Spleen (tissue), 7 donors: Measurements from ENCODE around the gene STUM.

Experiments used
- POLR2A ChIP-seq, 3 donors: fragments of 450-650 bp; IDR thresholded peaks; one replicate each; pipeline ENCODE4 v1.5.1; 2017; ENCODE audit warnings: antibody characterized with exemption in 3 of 3, mild to moderate bottlenecking in 1 of 3
- POLR2AphosphoS5 ChIP-seq, 3 donors: sonication (generic); formaldehyde crosslinking; IDR thresholded peaks; one replicate each; pipeline ENCODE4 v1.5.1; 2017; ENCODE audit warnings: antibody characterized with exemption in 3 of 3
- TF ChIP-seq, protein P1 (sequence below), 11 experiments: fragments of 200-600 bp in 7 of 11; fragments of 450-650 bp in 4 of 11; sonication (generic) in 4 of 11; IDR thresholded peaks in 8 of 11; conservative IDR thresholded peaks in 3 of 11; 1 replicate in 7 of 11; 2 replicates in 4 of 11; pipeline versions ENCODE4 v1.4.0 to v1.8.0; 2016 to 2021; ENCODE audit warnings: antibody characterized with exemption in 11 of 11, inconsistent platforms in 4 of 11, mild to moderate bottlenecking in 1 of 11
- donor health status: DM: no; HTN: no; CAD: no; lungs with moderate emphysema.
- donor health status: DM: no; HTN: no; CAD: no.
- donor health status: DM: no; HTN: no; CAD: no.

DNA sequence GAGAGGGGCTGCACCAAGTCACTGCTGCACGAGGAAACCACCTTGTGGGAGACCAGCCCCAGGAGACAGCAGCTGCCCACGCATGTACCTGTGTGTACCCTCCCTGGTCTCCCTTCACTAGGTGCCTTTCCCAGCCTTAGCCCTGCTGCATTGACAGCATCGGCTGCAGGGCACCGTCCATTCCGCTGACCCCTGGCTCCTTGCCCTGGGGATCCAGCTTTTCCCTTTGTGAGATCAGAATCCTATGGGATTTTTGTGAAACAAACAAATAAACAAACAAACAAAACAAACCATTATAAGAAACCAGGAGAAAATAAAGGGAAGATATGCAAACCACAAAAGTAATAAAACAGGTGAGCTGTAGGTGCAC, 2.1 kb downstream of the STUM start:
- TF ChIP-seq, protein P1, sequence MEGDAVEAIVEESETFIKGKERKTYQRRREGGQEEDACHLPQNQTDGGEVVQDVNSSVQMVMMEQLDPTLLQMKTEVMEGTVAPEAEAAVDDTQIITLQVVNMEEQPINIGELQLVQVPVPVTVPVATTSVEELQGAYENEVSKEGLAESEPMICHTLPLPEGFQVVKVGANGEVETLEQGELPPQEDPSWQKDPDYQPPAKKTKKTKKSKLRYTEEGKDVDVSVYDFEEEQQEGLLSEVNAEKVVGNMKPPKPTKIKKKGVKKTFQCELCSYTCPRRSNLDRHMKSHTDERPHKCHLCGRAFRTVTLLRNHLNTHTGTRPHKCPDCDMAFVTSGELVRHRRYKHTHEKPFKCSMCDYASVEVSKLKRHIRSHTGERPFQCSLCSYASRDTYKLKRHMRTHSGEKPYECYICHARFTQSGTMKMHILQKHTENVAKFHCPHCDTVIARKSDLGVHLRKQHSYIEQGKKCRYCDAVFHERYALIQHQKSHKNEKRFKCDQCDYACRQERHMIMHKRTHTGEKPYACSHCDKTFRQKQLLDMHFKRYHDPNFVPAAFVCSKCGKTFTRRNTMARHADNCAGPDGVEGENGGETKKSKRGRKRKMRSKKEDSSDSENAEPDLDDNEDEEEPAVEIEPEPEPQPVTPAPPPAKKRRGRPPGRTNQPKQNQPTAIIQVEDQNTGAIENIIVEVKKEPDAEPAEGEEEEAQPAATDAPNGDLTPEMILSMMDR (IDR thresholded peaks at IDR 0.05 in 8 of 11, conservative IDR thresholded peaks at IDR 0.05 in 3 of 11), result no peak
- TF ChIP-seq POLR2AphosphoS5 (IDR thresholded peaks at IDR 0.05), result no peak
- no peak for TF ChIP-seq POLR2A (IDR thresholded peaks at IDR 0.05)
